NCI-H82 treated with DMSO at 0.1 percent for 48 hours (cell line): ENCODE data around the gene NXNL2.

Source experiments
- DNase-seq: peaks from one replicate; lab custom pipeline; 2025; ENCODE audit not compliant: unreplicated experiment; lab: John Stamatoyannopoulos, UW

The NXNL2 gene

GRCh38 chr9:88531920-88532698, 2.9 kb upstream of the NXNL2 start:
- DNase-seq, result no peak

- DNase-seq, result no peak
Observed at GRCh38 chr9:88533951-88534455, 975 bp upstream of the NXNL2 start.

- no peak for DNase-seq
Observed at GRCh38 chr9:88535226-88536022, 446 bp downstream of the NXNL2 start.

GRCh38 chr9:88536023-88536324, 996 bp downstream of the NXNL2 start:
- no peak for DNase-seq

GRCh38 chr9:88536951-88537760, 2.2 kb downstream of the NXNL2 start:
- DNase-seq, result no peak

GRCh38 chr9:88537761-88538091, 2.7 kb downstream of the NXNL2 start:
- DNase-seq, result no peak

- no peak for DNase-seq
Observed at GRCh38 chr9:88538311-88539085, 3.5 kb downstream of the NXNL2 start.

GRCh38 chr9:88539246-88539645, 4.3 kb downstream of the NXNL2 start:
- DNase-seq, result no peak

- no peak for DNase-seq
Observed at GRCh38 chr9:88540251-88540763, 5.3 kb downstream of the NXNL2 start.

- DNase-seq, result no peak
Observed at GRCh38 chr9:88544245-88544644, 9.3 kb downstream of the NXNL2 start.

GRCh38 chr9:88551546-88552137, 16.7 kb downstream of the NXNL2 start:
- no peak for DNase-seq

GRCh38 chr9:88553350-88553749, 18.4 kb downstream of the NXNL2 start:
- DNase-seq, result no peak

GRCh38 chr9:88555268-88555980, 20.4 kb downstream of the NXNL2 start:
- DNase-seq, result no peak

- DNase-seq, result no peak
Observed at GRCh38 chr9:88559661-88560060, 24.7 kb downstream of the NXNL2 start.

- no peak for DNase-seq
Observed at GRCh38 chr9:88567870-88568269, 32.9 kb downstream of the NXNL2 start.

- no peak for DNase-seq
Observed at GRCh38 chr9:88571419-88571818, 36.4 kb downstream of the NXNL2 start.

- no peak for DNase-seq
Observed at GRCh38 chr9:88572684-88573083, 37.7 kb downstream of the NXNL2 start.

GRCh38 chr9:88574953-88575352, 40.0 kb downstream of the NXNL2 start:
- no peak for DNase-seq

GRCh38 chr9:88577256-88578120, 42.5 kb downstream of the NXNL2 start:
- DNase-seq, result no peak
